ENCODE results near the gene SLCO4A1.

SLCO4A1 gene

GRCh38 chr20:62642051-62642665, at the start of gene SLCO4A1:
SLCO4A1 (plus strand) TSS chr20:62642503; CDS start chr20:62656455, 13,952 bp downstream.
- peak; percentile 10 for DNase-seq

GRCh38 chr20:62592506-62593177, 49.7 kb upstream of the SLCO4A1 start:
- DNase-seq, result no peak

- DNase-seq, result no peak
Measured at GRCh38 chr20:62593616-62594015, 48.7 kb upstream of the SLCO4A1 start.

GRCh38 chr20:62595069-62595468, 47.2 kb upstream of the SLCO4A1 start:
- DNase-seq, result no peak

- no peak for DNase-seq
Measured at GRCh38 chr20:62595491-62595890, 46.8 kb upstream of the SLCO4A1 start.

GRCh38 chr20:62596486-62596885, 45.8 kb upstream of the SLCO4A1 start:
- no peak for DNase-seq

- DNase-seq, result no peak
Measured at GRCh38 chr20:62596921-62597320, 45.4 kb upstream of the SLCO4A1 start.

- no peak for DNase-seq
Measured at GRCh38 chr20:62597416-62598115, 44.7 kb upstream of the SLCO4A1 start.

GRCh38 chr20:62598761-62599194, 43.5 kb upstream of the SLCO4A1 start:
- DNase-seq, result no peak

GRCh38 chr20:62599216-62600110, 42.8 kb upstream of the SLCO4A1 start:
- DNase-seq, result no peak

GRCh38 chr20:62601172-62601571, 41.1 kb upstream of the SLCO4A1 start:
- no peak for DNase-seq

- DNase-seq, result no peak
Measured at GRCh38 chr20:62601714-62602113, 40.6 kb upstream of the SLCO4A1 start.

- DNase-seq, result no peak
Measured at GRCh38 chr20:62602550-62602949, 39.8 kb upstream of the SLCO4A1 start.

GRCh38 chr20:62603021-62603906, 39.0 kb upstream of the SLCO4A1 start:
- no peak for DNase-seq

- DNase-seq, result no peak
Measured at GRCh38 chr20:62603907-62604785, 38.2 kb upstream of the SLCO4A1 start.

GRCh38 chr20:62604796-62605195, 37.5 kb upstream of the SLCO4A1 start:
- no peak for DNase-seq

- DNase-seq, result no peak
Measured at GRCh38 chr20:62605236-62605943, 36.9 kb upstream of the SLCO4A1 start.

GRCh38 chr20:62606016-62606415, 36.3 kb upstream of the SLCO4A1 start:
- DNase-seq, result no peak

- DNase-seq, result no peak
Measured at GRCh38 chr20:62606551-62607201, 35.6 kb upstream of the SLCO4A1 start.
